GM21737 (cell line): ENCODE data around the gene EFCAB5.
"Not testable (repeated sequence)": the region's sequence is repeated elsewhere in the genome, so short reads cannot be mapped to it uniquely, and the experiment has no call there.

ENCODE experiments used
- ATAC-seq: cut with Tn5 transposase; IDR thresholded peaks from one replicate; pipeline ENCODE4 v1.9.1; 2021; ENCODE audit warnings: mild to moderate bottlenecking, moderate library complexity; ENCODE audit not compliant: unreplicated experiment

EFCAB5 gene

GRCh38 chr17:29941334-29941733 is at the start of gene EFCAB5:
Gene EFCAB5 (plus strand): TSS chr17:29941634. CDS start chr17:29941797, 163 bp downstream.
- no peak for ATAC-seq

- no peak for ATAC-seq
These were observed 49.2 kb upstream of the EFCAB5 start for GRCh38 chr17:29892201-29892600.

DNA sequence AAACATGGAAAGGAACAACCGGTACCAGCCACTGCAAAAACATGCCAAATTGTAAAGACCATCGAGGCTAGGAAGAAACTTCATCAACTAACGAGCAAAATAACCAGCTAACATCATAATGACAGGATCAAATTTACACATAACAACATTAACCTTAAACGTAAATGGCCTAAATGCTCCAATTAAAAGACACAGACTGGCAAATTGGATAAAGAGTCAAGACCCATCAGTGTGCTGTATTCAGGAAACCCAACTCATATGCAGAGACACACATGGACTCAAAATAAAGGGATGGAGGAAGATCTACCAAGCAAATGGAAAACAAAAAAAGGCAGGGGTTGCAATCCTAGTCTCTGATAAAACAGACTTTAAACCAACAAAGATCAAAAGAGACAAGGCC is 44.3 kb upstream of the EFCAB5 start:
- ATAC-seq, result not testable (repeated sequence)

GRCh38 chr17:29903471-29903870 is 38.0 kb upstream of the EFCAB5 start:
- ATAC-seq, result no peak

GRCh38 chr17:29905086-29905878 is 36.2 kb upstream of the EFCAB5 start:
- ATAC-seq, result no peak

- no peak for ATAC-seq
These were observed 35.6 kb upstream of the EFCAB5 start for GRCh38 chr17:29905879-29906167.

GRCh38 chr17:29906969-29907368 is 34.5 kb upstream of the EFCAB5 start:
- no peak for ATAC-seq

GRCh38 chr17:29909236-29910003 is 32.0 kb upstream of the EFCAB5 start:
- ATAC-seq, result no peak

DNA sequence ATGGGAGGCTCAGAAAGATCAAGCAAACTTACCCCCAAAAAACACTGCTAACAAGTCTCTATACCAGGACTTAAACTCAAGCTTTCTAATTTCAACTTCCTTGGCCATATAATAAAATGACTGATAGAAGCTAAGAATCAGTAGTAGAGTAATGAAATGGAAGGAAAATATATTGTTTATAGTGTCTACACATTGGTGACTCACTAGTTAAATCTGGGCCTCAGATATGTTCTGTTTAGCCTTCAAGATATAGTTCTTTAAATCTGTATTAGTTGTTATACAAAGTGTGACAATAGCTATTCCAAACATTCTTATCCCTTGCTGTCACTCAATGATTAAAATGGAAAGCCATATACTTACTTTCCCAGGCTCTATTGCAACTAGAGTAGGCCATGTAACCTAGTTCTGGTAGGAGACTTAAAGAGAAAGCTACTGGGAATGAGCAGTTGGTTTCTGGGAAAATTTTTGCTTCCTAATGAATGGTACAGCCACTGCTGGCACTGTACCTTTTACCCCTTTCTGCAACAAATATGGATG is 29.7 kb upstream of the EFCAB5 start:
- ATAC-seq, result no peak

GRCh38 chr17:29914819-29915537 is 26.5 kb upstream of the EFCAB5 start:
- ATAC-seq, result no peak

DNA sequence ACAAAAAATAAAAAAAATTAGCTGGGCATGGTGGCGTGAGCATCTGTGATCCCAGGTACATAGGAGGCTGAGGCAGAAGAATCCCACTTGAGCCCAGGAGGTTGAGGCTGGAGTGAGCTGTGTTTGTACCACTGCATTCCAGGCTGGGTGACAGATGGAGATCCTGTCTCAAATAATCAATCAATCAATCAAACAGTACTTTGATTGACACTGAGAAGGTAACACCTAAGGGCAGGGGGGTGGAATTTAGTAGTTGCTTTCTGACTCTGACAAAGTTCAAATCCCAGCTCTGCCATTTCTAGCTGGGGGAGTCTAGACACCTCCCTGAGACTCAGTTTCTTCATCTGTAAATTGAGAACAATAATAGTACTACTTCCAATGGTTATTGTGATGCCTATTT is 23.4 kb upstream of the EFCAB5 start:
- no peak for ATAC-seq

- no peak for ATAC-seq
These were observed 22.2 kb upstream of the EFCAB5 start for GRCh38 chr17:29918922-29919856.

DNA sequence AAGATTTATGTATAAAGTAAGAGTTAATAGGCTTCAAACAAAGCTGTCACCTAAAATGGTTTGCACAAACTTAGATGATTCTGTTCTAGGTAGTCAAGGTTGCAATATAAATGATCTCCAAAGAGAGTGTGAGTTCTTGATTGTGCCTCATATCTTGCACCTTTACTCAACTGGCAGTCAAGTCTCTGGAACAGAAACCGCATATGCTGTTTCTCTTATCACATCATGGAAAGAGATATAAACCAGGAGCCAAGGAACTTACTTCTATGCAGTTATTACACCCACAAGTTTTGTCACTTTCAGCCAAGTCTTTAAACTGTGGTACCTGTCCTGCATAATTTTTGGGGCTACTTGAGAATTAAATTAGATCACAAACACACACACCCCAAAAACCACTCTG is 16.6 kb upstream of the EFCAB5 start:
- ATAC-seq, result no peak

- no peak for ATAC-seq
These were observed 13.9 kb upstream of the EFCAB5 start for GRCh38 chr17:29927546-29927945.

- no peak for ATAC-seq
These were observed 12.4 kb upstream of the EFCAB5 start for GRCh38 chr17:29929006-29929532.

- peak; percentile 43 for ATAC-seq
These were observed 11.7 kb upstream of the EFCAB5 start, which contains the start of gene SSH2 for GRCh38 chr17:29929533-29930408. Gene SSH2 (minus strand): TSS chr17:29930228. CDS start chr17:29930000, 228 bp downstream.

DNA sequence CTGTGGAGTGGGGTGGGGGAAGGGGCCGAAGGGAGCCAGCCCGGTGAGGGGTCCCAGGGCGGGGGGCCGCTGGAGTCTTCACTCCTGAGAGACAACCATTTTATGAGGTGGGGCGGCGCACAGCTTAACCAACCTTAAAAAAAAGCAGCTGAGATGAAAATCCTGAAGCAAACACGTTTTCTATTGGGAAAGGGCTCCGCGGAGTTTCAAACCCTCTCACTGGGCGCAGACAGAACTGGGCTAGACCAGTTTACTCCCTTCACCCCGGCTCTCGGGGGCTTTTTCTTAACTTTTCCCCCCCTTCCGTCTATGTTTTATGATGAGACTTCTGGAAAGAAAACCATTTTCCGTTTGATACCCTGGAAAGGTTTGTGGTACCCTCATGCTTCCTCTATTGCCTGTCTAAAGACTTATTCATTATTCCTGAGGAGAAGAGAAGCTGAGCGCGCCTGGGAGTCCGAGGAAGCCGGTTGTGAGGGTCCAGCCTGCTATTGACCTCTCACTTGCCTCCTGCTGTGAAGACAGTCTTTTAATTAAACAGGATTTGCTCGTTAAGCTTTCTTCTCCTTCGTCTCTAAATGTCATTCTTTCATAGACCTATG is 10.9 kb upstream of the EFCAB5 start:
- no peak for ATAC-seq

DNA sequence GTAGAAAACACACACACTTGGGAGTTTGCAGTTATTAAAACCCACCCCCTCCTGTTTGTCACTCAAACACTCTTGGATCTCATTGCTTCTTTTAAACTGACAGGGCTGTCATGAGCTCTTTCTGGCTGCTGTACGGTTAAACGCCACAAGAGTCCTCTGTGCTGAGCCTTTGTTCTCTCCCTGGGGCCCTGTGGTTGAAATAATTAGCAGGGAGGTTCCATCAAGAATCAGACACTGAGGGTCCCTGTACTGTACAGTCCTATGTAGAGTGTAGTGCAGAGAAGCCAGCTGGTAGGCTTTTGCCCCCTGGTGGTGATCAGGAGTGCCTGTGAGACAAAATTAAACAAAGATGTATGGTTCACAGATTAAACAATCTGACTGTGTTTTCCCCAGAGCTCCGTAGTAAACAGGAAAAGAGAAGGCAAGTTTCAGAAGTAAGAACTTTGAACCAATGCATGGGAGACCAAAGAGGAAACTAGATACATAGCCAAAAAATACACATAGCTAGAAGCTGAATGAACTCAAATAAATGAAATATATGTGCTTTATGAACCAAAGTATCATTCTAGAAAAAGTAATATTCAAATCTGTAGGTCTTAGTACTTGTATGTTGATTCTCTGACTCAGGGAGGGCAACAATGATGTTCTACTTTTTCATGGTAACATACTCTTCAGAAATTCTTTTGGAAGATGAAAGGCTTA is 10.1 kb upstream of the EFCAB5 start:
- peak; percentile 70 for ATAC-seq
